NCI-H82 treated with DMSO at 0.1 percent for 48 hours (cell line): ENCODE data around the gene MAST4.

ENCODE experiments used
- DNase-seq: peaks from one replicate; lab custom pipeline; 2025; ENCODE audit not compliant: unreplicated experiment; lab: John Stamatoyannopoulos, UW

Gene MAST4

GRCh38 chr5:67195406-67196275 lies 599.4 kb downstream of the MAST4 start:
- DNase-seq, result no peak

GRCh38 chr5:67196537-67197059 lies 600.4 kb downstream of the MAST4 start, which contains the start of gene CD180:
TSS of gene CD180 (minus strand) at chr5:67196799. CDS start at chr5:67196641, 158 bp downstream.
- no peak for DNase-seq

- DNase-seq, result no peak
Measured at GRCh38 chr5:67197536-67197935, 601.3 kb downstream of the MAST4 start.

GRCh38 chr5:67198917-67199316 lies 602.7 kb downstream of the MAST4 start:
- DNase-seq, result no peak

- no peak for DNase-seq
Measured at GRCh38 chr5:67199859-67200258, 603.7 kb downstream of the MAST4 start.

GRCh38 chr5:67200809-67201562 lies 604.8 kb downstream of the MAST4 start:
- no peak for DNase-seq

GRCh38 chr5:67201897-67202549 lies 605.8 kb downstream of the MAST4 start:
- DNase-seq, result no peak

- DNase-seq, result no peak
Measured at GRCh38 chr5:67202828-67203227, 606.6 kb downstream of the MAST4 start.

GRCh38 chr5:67203701-67204074 lies 607.5 kb downstream of the MAST4 start:
- DNase-seq, result no peak

- no peak for DNase-seq
Measured at GRCh38 chr5:67204821-67205220, 608.6 kb downstream of the MAST4 start.

- no peak for DNase-seq
Measured at GRCh38 chr5:67205981-67206380, 609.8 kb downstream of the MAST4 start.

GRCh38 chr5:67206461-67206860 lies 610.3 kb downstream of the MAST4 start:
- no peak for DNase-seq

GRCh38 chr5:67206929-67207328 lies 610.7 kb downstream of the MAST4 start:
- DNase-seq, result no peak

- DNase-seq, result no peak
Measured at GRCh38 chr5:67208403-67208802, 612.2 kb downstream of the MAST4 start.

- DNase-seq, result peak; percentile 25
Measured at GRCh38 chr5:67209141-67209771, 613.1 kb downstream of the MAST4 start.

- DNase-seq, result no peak
Measured at GRCh38 chr5:67211926-67212325, 615.7 kb downstream of the MAST4 start.

- no peak for DNase-seq
Measured at GRCh38 chr5:67214036-67214435, 617.8 kb downstream of the MAST4 start.

- no peak for DNase-seq
Measured at GRCh38 chr5:67214707-67215447, 618.7 kb downstream of the MAST4 start.

GRCh38 chr5:67215519-67216471 lies 619.6 kb downstream of the MAST4 start:
- no peak for DNase-seq
